HCEC 1CT (cell line): Measurements from ENCODE around the gene FGF10.

Source experiments
- DNase-seq: peaks from one replicate; pipeline ENCODE4 v3.0.0-alpha.2; 2017

The FGF10 gene

GRCh38 chr5:44389090-44389822 lies at the start of gene FGF10:
FGF10 (minus strand) TSS chr5:44389420; CDS start chr5:44388682, 738 bp downstream.
- no peak for DNase-seq

DNA sequence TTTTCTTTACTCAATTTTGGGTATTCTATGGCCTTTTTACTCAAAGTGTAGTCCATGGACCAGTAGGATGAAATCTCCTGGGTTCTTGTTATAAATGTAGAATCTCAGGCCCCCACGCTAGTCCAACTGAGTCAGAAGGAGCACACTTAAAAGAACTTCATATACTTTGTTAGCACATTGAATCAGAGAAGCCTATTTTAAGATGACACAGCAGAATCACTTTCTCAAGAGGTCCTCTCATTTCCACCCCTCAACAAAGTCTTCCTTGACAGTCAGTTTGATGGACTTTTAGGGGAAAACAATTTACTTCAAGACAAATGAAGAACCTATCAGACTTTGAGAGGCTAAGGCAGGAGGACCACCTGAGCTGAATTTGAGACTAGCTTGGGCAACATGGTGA lies 37.7 kb upstream of the FGF10 start:
- DNase-seq, result no peak

DNA sequence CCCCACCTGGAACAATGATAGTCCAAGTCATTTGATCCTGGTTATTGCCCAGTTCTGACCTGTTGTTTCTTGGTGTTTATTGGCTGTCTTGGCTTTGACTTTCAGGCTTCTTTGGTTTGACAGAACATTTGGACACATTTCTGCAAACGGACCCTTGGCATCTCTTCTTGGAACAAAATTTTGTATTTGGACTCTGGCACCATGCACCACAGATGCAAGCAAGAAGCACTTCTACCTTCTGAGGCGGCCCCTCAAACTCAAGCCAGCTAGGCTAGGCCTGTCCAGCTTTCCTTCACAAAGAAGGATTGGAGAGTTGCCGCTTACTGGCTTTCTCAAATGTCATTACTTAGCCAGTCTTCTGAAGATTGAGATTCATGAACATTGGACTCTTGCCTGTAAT lies 23.1 kb upstream of the FGF10 start:
- no peak for DNase-seq

DNA sequence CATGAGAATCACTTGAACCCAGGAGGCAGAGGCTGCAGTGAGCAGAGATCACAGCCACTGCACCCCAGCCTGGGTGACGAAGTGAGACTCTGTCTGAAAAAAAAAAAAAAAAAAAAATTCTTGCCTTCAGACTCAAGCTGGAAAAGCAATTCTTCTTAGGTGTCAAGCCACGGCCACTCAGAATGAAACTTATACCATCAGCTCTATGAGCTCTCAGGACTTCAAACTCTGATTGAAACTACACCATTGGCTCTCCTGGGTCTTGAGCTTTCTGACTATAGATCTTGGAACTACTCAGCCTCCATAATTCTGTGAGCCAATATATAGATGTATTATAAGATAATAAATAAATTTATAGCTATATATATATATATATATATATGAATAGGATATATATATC lies 12.9 kb upstream of the FGF10 start:
- no peak for DNase-seq

DNA sequence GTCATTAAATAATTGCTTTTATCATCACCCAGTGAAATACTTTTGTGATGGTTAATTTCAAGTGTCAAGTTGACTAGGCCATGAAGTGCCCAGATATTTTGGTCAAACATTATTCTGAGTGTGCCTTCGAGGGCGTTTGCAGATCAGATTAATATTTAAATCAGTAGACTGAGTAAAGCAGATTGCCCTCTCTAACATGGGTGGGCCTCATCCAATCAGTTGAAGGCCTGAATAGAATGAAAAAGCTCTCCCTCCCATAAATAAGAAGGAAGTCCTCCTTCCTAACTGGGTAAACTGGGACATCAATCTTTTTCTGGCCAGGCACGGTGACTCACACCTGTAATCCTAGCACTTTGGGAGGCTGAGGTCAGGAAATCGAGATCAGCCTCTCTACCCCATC lies 12.4 kb upstream of the FGF10 start:
- DNase-seq, result no peak

DNA sequence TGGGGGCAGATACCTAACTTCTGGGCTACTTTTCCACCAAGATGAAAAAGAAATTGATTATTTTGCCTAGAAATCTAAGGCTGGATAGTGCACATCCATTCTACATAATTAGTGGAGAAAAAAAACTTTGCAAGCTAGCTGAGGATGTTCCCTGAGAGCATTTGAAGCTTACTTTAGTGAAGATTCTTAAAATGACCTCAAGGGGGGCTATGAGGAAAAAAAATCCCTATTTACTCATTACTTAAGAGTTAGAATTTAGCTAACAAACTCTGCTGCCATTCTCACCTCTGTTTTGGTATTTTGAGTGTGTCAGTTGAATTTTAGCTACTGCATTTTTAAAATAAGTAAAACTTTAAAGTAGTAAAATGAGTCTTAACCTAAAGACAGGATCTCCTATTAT lies 9.2 kb upstream of the FGF10 start:
- no peak for DNase-seq

GRCh38 chr5:44396312-44396711 lies 7.1 kb upstream of the FGF10 start:
- DNase-seq, result no peak

DNA sequence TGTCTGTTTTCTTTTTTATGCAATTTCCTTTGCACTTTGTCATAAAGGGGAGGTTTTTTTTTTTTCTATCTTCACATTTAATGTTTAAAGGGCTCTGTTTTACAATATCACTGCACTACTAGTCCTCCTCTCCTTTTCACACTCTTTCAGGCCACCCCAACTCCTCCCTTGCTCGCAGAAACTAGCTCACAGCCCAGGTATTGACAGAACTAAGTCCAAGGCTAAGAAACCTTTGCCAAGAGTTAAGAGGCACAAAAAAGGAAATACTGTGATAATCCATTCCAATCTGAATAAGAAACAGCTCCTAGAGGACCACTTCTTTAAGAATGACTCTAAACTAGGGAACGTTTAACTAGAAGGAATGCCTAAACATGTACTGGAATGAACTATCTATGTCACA lies 1.1 kb upstream of the FGF10 start:
- DNase-seq, result no peak

GRCh38 chr5:44389823-44390143 lies 563 bp upstream of the FGF10 start:
- DNase-seq, result no peak

GRCh38 chr5:44388321-44389089 lies 715 bp downstream of the FGF10 start:
- DNase-seq, result no peak

DNA sequence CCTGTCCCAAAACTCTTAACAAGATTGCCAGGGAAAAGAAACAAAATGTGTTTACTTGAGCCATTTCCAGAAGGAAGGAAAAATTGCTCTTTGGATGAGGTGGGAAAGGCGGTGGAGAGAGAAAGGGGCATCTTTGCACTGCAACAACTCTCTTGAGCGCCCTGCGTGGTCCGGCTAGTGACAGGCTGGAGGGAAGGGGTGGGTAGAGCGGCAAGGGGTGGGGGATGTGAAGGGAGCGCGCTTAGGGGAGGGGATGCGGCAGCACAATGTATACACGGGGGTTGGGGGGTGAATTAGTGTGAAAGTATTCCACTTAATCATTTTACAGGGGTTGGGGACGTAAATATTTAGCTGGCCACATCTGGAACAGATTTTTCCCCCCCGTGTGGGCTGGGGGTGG lies 1.3 kb downstream of the FGF10 start:
- DNase-seq, result no peak

GRCh38 chr5:44387406-44387805 lies 1.8 kb downstream of the FGF10 start:
- DNase-seq, result no peak

- DNase-seq, result no peak
Measured at GRCh38 chr5:44385291-44385900, 3.8 kb downstream of the FGF10 start.

- no peak for DNase-seq
Measured at GRCh38 chr5:44384816-44385215, 4.4 kb downstream of the FGF10 start.

- no peak for DNase-seq
Measured at GRCh38 chr5:44382894-44383293, 6.3 kb downstream of the FGF10 start.

GRCh38 chr5:44377057-44377456 lies 12.2 kb downstream of the FGF10 start:
- DNase-seq, result no peak

GRCh38 chr5:44372028-44372427 lies 17.2 kb downstream of the FGF10 start:
- no peak for DNase-seq

DNA sequence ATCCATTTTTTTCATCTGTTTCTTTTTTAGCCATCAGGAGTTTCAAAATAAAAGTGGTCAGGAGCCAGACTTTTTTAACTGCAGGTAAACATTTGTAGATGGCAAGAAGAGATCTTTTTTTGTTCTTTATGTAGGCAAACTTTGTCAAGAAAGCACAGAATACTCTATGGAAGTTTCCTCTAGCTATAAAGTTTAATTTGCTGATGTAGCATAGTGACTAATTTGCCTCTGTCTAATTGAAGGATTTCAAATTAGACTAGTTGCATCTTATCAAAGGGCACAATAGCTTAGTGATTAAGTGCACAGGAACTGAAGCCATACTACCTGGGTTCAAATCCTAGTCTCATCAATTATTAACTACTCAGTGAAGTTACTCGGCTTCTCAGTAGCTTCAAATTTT lies 22.0 kb downstream of the FGF10 start:
- no peak for DNase-seq

- DNase-seq, result no peak
Measured at GRCh38 chr5:44365345-44365744, 23.9 kb downstream of the FGF10 start.

DNA sequence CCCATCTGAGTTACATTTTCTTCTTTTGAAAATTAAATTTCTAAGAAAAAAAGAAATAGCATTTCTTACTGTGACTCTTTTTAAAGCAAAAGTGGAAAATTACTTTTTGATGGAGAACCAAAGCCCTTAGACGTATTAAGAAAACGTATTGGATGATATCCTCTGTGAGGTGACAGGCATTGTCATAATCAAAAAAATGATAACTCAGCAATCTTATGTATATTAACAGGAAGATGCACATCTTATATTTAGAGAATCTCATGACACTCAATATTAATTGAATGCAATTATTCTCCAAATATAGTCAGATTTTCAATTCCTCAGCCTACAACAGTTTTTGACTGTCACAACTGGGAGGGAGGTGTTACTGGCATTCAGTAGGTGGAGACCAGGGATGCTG lies 25.1 kb downstream of the FGF10 start:
- DNase-seq, result no peak

DNA sequence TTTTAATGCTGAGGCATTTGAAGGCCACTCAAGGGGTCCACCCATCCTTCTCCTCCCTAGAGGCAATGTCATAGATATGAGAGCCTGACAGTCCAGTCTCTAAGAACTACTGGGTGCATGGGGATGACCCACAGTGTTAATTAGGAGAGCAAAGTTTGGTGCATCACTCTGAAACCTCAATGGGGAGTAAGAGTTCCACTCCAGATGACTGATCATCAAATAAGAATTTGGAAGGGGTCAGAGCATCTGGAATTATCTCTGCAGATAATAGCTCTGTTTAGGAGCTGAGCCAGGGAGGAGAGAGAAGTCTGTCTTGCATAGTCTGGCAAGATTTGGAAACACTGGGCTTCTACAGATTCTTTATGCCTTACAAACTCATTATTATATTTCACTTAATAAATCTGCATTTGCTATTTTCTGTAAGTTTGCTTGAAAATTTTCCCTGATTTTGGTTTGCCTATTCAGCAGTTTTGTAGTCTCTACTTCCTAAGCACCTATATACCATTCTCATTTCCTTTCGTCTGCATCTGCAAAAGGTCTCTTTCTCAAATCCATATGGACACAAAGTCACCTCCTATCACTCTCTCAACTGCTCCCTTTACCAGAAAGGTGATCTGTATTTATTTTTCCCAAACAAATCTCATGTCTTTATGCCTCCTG lies 27.7 kb downstream of the FGF10 start:
- DNase-seq, result no peak

- no peak for DNase-seq
Measured at GRCh38 chr5:44360919-44361318, 28.3 kb downstream of the FGF10 start.

- no peak for DNase-seq
Measured at GRCh38 chr5:44358421-44358820, 30.8 kb downstream of the FGF10 start.

DNA sequence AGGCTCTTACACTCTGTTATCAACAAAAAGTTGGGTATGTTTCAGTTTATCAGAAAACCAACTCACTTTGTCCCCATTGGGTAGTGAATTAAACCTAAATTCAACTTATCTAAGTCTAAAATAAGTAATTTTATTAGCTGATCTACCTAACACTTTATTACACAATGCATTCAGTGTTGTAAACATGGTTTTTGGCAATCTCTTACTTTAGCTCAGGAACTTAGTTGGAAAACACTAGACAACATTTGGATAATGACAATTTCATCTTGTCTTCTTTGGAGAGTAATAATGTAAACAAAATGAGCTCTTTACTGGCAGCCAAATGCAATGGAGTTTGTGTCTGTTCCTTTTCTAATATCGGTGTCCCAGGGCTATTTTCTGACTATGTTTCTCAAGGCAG lies 33.0 kb downstream of the FGF10 start:
- DNase-seq, result no peak
